ENCODE measurements around the gene C1orf35.

The C1orf35 gene

DNA sequence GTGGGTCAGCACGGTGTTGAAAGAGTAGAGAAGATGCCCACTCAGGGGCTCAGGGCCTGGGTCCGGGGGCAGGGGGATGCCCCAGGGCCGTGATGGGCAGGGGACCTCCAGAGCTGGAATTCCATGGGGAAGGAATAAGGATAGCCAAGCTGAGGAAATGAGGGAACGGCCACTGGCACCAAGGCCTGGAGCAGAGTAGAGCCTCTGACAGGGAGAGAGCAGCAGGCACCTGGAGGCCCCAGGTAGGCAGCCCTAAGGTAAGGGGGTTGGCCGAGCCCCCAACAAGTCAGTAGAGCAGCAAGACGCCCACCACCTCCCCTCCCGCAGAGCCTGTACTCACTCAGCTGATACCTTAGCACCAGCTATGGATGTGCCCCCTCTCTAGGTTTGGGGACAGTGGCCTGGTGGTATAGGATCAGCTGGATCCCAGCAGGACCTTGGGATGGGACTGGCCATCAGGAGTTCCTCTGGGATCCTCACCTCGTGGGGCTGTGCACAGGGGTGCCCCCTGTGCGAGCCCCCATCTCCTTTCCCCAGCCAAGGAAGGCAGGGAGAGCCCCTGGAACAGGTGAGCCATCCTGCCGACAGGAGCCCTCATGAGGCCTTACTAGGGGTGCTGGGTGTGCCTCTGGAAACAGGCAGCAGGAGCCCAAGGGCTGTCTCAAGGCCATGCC, 41.6 kb downstream of the C1orf35 start:
- Histone ChIP-seq H3K9ac (ENCODE audit: low read depth, low read length) (no peak overlapping the region), H3K27me3 (ENCODE audit: insufficient read depth, low read length) (peaks cover 99% of the 10 kb centered on the region), H3K4me1 (ENCODE audit: insufficient read depth, low read length) (0 out of 2 replicates have a peak, but pooled peaks cover 3% of the 10 kb centered on the region), H3K9me3 (ENCODE audit: insufficient read depth, low read depth, low read length) (no peaks in the 10 kb centered on the region), H3K27ac (ENCODE audit: low read length) (no peak overlapping the region), H3K36me3 (ENCODE audit: insufficient read depth, low read depth, low read length) (no peaks in the 10 kb centered on the region), H3K4me3 (ENCODE audit: low read length) (peak overlapping the region; percentile 68; the same call in 1 of the 2 replicates)

DNA sequence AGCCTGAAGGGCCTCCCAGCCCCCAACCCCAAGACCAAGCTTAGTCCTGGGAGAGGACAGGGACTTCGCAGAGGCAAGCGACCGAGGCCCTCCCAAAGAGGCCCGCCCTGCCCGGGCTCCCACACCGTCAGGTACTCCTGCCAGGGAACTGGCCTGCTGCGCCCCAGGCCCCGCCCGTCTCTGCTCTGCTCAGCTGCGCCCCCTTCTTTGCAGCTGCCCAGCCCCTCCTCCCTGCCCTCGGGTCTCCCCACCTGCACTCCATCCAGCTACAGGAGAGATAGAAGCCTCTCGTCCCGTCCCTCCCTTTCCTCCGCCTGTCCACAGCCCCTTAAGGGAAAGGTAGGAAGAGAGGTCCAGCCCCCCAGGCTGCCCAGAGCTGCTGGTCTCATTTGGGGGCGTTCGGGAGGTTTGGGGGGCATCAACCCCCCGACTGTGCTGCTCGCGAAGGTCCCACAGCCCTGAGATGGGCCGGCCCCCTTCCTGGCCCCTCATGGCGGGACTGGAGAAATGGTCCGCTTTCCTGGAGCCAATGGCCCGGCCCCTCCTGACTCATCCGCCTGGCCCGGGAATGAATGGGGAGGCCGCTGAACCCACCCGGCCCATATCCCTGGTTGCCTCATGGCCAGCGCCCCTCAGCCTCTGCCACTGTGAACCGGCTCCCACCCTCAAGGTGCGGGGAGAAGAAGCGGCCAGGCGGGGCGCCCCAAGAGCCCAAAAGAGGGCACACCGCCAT, 42.5 kb downstream of the C1orf35 start:
- no peak overlapping the region for H3K27ac ChIP-seq (ENCODE audit: low read length)

DNA sequence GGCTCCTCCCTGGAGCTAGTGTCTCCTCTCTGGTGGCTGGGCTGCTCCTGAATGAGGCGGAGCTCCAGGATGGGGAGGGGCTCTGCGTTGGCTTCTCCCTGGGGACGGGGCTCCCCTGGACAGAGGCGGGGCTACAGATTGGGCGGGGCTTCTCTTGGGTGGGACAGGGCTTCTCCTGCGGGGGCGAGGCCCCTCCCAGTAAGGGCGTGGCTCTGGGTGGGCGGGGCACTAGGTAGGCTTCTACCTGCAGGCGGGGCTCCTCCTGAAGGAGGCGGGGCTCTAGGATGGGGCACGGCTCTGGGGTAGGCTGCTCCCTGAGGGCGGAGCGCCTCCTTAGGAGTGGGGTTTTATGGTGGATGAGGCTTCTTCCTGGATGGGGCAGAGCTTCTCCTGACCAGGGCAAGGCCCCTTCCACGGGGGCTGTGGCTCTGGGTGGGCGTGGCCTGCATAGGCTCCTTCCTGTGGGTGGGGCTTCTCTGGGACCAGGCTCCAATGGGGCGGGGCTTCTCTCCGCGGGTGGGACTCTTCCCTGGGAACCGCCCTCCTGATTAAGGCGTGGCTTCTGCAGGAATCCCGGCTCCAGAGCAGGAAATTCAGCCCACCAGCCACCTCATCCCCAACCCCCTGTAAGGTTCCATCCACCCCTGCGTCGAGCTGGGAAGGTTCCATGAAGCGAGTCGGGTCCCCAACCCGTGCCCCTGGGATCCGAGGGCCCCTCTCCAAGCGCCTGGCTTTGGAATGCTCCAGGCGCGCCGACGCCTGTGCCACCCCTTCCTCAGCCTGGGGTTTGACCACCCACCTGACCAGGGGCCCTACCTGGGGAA, 43.3 kb downstream of the C1orf35 start:
- Histone ChIP-seq H3K9me3 (ENCODE audit: insufficient read depth, low read depth, low read length) (no peaks in the 10 kb centered on the region), H3K36me3 (ENCODE audit: insufficient read depth, low read depth, low read length) (no peaks in the 10 kb centered on the region), H3K27me3 (ENCODE audit: insufficient read depth, low read length) (peaks cover 95% of the 10 kb centered on the region), H3K9ac (ENCODE audit: low read depth, low read length) (peak overlapping the region; percentile 58; the same call in 1 of the 2 replicates), H3K4me3 (ENCODE audit: low read length) (peak overlapping the region; percentile 68), H3K4me1 (ENCODE audit: insufficient read depth, low read length) (0 out of 2 replicates have a peak, but pooled peaks cover 3% of the 10 kb centered on the region), H3K27ac (ENCODE audit: low read length) (no peak overlapping the region)

More for the DNA sequence above, 42.5 kb downstream of the C1orf35 start:
- H3K4me3 ChIP-seq (ENCODE audit: low read length), result peak overlapping the region; percentile 68
- H3K4me1 ChIP-seq (ENCODE audit: insufficient read depth, low read length), result 0 out of 2 replicates have a peak, but pooled peaks cover 3% of the 10 kb centered on the region
- no peaks in the 10 kb centered on the region for H3K9me3 ChIP-seq (ENCODE audit: insufficient read depth, low read depth, low read length)
- peaks cover 99% of the 10 kb centered on the region for H3K27me3 ChIP-seq (ENCODE audit: insufficient read depth, low read length)
- peak overlapping the region; percentile 58; the same call in 1 of the 2 replicates for H3K9ac ChIP-seq (ENCODE audit: low read depth, low read length)
- no peaks in the 10 kb centered on the region for H3K36me3 ChIP-seq (ENCODE audit: insufficient read depth, low read depth, low read length)

DNA sequence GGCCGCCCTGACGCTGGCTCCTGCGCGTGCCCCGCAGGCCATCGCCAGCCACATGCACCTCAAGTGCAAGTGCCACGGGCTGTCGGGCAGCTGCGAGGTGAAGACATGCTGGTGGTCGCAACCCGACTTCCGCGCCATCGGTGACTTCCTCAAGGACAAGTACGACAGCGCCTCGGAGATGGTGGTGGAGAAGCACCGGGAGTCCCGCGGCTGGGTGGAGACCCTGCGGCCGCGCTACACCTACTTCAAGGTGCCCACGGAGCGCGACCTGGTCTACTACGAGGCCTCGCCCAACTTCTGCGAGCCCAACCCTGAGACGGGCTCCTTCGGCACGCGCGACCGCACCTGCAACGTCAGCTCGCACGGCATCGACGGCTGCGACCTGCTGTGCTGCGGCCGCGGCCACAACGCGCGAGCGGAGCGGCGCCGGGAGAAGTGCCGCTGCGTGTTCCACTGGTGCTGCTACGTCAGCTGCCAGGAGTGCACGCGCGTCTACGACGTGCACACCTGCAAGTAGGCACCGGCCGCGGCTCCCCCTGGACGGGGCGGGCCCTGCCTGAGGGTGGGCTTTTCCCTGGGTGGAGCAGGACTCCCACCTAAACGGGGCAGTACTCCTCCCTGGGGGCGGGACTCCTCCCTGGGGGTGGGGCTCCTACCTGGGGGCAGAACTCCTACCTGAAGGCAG, 44.0 kb downstream of the C1orf35 start:
- Histone ChIP-seq H3K27ac (ENCODE audit: low read length) (no peak overlapping the region), H3K9me3 (ENCODE audit: insufficient read depth, low read depth, low read length) (no peaks in the 10 kb centered on the region), H3K4me1 (ENCODE audit: insufficient read depth, low read length) (0 out of 2 replicates have a peak, but pooled peaks cover 3% of the 10 kb centered on the region), H3K36me3 (ENCODE audit: insufficient read depth, low read depth, low read length) (no peaks in the 10 kb centered on the region), H3K9ac (ENCODE audit: low read depth, low read length) (no peak overlapping the region), H3K27me3 (ENCODE audit: insufficient read depth, low read length) (peaks cover 90% of the 10 kb centered on the region), H3K4me3 (ENCODE audit: low read length) (peak overlapping the region; percentile 60; the same call in 1 of the 2 replicates)

DNA sequence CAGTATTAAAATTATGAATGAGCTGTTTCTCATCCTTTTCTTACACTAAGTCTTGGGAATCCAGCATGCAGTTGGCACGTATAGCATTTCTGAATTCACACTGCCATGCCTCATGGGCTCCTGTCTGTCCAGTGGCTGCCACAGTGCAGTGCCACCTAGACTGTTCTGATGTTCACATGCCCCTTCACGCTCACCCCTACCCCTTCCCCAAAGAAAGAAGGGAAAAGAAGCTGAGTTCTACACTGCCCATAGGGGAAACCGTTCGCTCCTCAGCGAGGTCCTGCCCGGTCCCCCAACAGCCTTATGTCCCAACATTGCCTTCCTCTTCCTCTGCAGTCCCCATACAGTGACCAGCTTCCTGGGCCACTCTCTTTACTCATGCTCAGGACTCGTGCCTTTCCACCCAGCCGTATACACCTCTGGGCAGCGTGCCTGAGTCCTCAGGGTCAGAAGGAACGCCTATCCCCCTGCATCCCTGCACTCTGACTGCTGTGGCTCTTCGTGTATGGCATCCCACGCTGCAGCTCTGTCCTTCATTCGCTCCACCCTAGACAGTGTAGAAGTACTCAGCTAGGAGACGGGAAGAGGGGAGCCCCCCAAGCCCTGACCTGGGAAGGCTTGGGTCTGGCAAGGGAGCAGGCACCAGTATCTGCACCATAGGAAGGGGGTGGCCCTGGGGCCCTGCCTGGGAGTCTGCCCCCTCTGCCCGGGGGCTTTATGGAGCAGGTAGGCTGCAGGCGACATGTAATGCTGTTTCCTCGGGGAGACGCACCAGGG, 44.8 kb downstream of the C1orf35 start:
- Histone ChIP-seq H3K9ac (ENCODE audit: low read depth, low read length) (no peak overlapping the region), H3K4me1 (ENCODE audit: insufficient read depth, low read length) (0 out of 2 replicates have a peak, but pooled peaks cover 3% of the 10 kb centered on the region), H3K27ac (ENCODE audit: low read length) (no peak overlapping the region), H3K9me3 (ENCODE audit: insufficient read depth, low read depth, low read length) (no peaks in the 10 kb centered on the region), H3K4me3 (ENCODE audit: low read length) (peak overlapping the region; percentile 60; the same call in 1 of the 2 replicates), H3K27me3 (ENCODE audit: insufficient read depth, low read length) (peaks cover 90% of the 10 kb centered on the region), H3K36me3 (ENCODE audit: insufficient read depth, low read depth, low read length) (no peaks in the 10 kb centered on the region)
